HG02610 (cell line): ENCODE measurements around the gene AK2.
"Not testable (repeated sequence)": the region's sequence is repeated elsewhere in the genome, so short reads cannot be mapped to it uniquely, and the experiment has no call there.

Experiments used
- ATAC-seq: cut with Tn5 transposase; IDR thresholded peaks from one replicate; pipeline ENCODE4 v1.9.1; 2021; ENCODE audit warnings: mild to moderate bottlenecking, moderate library complexity; ENCODE audit not compliant: unreplicated experiment

AK2 gene

DNA sequence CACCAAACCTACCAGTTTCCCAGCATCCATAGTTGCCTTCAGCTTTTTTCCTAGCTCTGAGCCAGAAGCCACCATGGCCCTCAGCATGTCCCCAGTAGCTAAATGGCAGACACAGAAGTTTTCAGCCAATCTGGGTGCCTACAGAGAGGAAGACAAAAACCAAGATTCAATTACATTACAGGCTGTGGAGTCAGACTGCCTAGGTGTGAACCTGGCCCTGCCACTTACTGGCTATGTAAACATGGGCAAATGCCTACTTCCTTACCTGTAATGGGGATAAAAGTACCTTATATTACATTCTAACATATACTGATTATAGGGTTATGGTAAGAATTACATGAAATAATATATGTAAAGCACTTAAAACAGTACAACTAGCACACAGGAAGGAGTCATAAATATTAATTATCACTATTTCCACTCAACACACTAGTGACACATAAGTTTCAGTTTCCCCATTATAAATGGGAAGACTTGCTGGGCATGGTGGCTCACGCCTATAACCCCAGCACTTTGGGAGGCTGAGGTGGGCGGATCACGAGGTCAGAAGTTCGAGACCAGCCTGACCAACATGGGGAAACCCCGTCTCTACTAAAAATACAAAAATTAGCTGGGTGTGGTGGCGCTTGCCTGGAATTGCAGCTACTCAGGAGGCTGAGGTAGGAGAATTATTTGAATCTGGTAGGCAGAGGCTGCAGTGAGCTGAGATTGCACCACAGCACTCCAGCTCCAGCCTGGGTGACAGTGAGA, 12.1 kb downstream of the AK2 start:
- ATAC-seq, result not testable (repeated sequence)

DNA sequence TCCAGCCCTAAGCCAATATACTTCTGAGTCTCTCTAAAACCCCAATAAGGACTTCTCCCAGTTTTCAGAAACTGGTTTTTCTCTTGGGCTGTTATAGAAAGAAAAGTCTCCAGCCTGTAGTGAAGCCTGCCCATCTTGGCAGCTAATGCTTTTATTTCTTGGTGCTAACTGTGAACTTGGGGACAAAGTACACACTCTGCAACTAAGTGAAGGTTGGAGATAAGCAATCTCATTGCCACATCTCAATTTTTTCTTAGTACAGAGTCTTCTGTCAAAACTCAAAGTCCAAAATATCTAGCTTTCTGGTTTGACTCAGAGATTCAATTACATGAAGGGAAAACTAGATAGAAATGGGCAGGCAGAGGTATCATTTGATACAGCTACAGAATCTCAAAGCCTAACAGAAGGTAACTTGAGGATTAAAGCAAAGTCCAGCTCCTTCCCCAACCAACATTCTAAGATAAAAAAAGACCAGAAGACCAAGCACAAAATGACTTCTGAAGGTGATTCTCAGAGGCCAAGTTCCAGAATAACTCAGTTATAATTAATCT, 14.0 kb downstream of the AK2 start:
- ATAC-seq, result no peak

DNA sequence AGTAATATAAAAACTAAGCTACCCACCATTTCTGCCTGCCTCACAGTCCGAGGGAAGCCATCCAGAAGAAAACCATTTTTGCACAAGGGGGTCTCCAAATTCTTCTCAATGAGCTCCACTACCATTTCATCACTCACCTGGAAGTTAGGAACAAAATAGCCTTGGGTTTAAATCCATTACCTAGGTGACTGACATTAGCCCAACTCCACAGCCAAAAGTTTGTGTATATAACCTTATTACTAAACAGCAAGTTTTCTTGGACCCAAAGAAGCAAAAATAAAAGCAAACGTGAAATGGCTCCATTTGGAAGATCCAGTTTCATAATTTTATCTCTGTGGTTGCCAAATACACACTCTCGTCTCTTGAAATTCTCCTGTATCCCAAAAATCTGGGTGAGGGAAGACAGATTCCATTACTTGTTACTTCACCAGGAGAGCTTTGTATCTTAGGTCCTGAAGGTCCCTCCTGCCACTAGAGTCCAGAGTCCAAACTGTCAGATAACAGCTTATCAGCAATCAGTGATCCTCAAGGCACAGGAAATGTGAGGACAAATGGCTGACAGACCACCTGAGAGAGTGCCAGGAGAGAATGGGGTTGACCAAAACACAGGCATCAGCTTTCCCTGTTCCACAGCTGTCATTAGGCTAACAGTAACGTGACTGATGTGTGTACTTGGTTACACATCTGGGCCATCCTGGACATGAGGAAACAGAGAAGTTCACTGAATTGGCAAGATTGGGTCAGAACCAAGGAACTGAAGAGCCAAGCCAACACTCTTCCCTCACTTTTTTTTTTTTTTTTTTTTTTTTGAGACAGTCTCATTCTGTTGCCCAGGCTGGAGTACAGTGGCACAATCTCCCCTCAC, 14.9 kb downstream of the AK2 start:
- no peak for ATAC-seq

DNA sequence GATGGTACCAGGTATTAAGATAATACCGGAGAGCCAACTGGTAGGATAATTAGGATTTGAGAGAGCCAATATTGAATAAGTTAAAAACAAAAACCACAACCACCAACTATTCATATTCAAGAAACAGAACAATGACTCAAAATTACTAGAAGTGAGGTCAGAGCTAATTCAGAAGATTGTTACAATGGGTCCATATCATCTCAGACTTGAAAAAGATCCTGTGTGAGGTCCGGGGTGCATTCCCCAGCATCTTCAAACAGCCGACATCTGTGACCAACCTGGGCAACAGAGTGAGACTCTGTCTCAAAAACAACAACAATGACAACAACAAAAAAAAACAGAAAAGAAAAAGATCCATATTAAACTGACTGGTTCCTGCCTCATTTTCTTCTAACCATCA, 18.6 kb downstream of the AK2 start:
- no peak for ATAC-seq

DNA sequence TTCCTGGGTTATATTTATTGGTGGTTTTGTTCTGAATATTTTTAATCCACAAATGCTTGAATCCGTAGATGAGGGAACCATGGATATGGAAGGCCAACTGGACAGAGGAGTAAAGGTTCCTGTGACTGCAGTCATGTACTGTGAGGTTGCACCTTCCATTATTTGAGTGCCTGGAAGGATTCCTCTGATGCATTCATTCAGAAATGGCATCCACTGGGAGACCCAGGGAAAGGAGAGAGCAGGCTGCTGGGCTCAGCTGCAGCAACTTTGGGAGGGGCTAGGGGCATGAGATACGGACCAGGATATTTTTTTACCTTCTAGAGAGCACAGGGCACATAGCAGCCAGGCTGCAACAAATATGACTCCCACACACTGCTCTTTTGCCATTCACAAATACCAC, 19.5 kb downstream of the AK2 start:
- ATAC-seq, result no peak

DNA sequence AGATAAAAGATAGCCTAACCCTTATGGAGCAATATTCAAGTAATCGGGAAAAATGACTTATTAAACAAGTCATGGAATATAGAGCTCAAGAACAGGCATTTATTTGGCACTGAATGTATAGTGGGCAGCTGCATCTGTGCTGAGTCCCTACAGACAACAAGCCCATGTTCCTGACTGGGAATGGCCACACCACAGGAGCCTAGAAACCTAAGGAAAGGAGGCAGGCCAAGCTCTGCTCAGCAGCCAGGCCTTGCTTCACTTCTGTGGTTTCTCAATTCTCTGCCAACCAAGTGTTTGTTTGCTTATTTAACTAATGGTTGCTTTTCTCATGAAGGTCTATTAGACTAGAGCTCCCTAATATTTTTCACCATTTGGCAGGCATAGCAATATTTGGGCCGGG, 21.5 kb downstream of the AK2 start:
- ATAC-seq, result no peak

DNA sequence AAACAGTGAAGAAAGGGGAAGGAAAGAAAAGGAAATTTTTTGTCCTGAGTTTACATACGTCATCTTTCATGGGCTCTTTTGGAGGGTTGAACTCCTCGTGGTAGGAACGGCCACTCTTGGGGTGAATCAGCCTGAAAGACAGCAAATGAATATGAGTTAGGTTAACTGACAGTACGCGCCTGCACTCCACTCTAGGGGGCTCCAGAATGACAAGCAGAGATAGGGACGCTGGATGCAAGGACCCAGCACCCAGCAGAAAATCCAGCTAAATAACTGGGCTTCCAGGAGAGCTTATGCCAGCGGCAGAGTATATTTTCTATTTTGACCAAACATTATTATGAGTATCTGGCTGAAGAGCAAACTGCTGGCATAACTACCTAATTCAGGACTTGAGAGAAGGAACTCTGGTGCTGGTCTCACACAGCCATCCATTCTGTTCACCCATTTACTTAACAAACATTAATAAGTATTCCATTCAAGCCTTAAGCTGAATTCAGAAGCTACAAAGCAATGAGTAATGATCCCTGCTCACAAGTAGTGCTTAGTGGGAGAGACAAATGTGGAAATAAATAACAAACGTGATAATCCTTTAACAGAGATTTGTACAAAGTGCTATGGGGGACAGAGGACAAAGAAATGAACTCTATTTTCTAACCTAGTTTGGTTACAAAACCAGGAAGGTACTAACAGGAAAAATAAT, 22.1 kb downstream of the AK2 start:
- ATAC-seq, result no peak

DNA sequence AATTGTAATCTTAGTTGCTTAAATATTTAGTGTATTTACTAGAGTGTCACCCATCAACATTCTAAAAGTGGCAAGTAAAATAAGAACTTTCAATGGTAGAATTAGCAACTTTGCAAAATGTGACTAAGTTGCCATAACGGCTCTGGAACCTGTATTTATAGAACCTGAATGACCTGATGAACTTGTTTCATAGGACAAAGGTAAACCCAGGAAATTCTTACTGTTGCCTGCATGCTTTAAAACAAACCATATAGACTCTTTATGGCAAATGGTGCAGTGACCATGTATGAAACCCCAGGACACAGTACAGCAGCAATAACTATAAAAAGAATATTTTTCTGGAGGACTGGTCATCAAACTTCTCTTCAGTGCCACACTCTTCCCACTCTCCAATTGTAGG, 22.9 kb downstream of the AK2 start:
- ATAC-seq, result no peak

DNA sequence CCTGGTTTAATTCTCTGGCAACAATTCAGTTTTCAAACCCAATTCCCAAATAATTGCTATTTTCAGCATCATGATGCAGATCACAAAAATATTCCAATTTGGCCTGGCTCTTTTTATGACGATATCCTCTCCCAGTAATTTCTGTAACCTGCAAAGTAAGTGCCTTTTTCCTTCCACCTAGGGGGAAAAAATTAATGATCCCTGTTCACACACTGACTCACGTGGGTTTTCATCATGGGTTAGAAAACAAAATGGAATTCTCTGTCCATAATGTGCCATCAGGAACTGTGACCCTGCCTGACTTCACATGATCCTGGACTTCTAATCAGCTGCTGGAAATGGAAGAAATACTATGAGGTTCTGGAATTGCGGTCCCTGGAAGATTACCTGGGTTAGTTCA, 24.5 kb downstream of the AK2 start:
- ATAC-seq, result no peak

DNA sequence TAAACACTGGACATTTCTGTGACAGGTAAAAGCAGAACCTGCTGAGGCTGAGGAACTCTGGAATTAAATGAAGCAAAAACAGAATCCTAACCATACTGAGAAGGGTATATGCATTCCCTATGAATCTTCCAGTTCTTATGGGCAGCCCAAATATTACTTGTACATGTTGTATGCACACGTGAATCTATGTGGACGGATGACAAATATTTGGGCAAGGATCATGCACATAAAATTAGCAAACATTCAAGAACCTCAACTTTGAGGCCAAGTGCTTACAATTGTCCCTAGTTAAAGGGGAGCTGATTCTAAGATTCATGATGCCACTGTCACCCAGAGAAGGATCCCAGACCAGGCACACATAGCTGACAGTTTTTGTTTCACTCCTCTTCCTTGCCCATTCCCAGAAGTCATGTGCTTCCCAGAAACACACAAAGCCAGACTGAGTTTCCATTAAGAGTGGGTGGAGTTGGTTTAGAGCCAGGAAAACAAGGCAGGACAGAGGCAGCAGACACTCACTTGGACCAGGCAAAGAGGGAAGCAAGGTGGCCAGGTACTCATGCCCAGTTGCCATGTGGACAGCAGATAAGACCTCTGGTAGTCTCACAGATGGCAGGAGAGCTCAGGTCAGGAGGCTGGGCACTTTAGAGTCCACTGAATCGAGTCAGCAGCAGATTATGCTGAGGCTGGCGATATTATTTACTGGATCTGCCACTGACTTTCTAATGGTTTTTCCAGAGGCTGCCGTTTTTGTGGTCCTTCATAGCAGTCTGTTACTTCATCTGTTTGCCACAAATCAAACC, 25.6 kb downstream of the AK2 start:
- no peak for ATAC-seq

DNA sequence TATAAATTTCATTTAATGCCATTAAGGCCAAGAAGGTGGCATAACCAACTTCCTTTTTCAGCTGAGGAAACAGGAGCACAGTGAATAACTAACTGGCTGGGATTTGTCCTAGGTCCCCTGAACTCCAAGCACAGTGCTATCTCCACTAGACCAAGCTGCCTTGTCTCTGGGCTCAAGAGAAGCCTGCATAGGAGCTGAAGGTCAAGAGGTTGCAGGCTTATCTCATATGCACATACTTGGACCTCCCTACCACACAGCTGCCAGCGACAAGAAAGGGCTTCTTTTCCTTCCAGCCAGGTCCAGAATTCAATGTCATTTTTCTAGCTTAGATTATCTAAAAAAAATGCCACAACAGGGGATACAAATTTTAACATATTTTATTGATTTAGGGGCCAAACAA, 27.1 kb downstream of the AK2 start:
- no peak for ATAC-seq

DNA sequence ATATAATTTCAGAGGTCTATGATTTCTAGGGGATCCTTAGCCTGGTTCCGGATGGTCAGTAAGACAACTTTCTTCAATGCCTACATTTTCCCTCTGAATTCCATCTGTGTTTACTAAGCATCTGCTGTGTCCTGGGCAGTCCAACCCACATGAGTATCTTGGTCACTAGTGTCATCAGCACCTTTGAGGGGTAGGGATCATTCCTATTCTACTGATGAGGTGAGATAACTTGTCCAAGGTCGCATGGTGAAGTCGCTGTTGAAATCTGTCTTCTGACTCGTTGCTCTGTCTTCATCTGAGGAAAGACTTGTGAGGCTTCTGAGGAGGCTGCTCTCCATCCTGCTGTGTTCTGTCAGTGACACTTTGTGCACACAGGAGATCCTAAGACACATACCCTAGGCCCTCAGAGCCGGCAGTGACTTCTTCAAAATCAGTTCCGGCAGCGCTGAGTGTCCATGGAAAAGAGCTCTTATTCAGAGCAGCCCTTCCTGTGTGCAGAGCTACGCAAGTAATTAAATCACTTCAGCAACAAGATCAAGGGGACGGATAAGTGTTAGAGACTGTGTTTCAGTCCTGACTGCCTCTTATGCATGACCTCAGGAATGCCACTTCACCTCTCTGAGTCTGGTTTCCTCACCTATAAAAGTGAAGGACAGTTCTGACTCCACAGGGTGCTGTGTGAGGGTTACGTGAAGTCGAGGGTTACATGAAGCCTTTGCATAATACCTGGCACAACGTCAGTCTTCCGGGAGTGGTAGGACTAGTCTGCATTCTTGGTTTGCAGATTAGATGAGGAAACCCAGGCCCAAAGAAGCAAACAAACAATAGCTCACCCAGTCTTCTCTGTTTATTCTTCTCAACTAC, 28.4 kb downstream of the AK2 start:
- ATAC-seq, result no peak

DNA sequence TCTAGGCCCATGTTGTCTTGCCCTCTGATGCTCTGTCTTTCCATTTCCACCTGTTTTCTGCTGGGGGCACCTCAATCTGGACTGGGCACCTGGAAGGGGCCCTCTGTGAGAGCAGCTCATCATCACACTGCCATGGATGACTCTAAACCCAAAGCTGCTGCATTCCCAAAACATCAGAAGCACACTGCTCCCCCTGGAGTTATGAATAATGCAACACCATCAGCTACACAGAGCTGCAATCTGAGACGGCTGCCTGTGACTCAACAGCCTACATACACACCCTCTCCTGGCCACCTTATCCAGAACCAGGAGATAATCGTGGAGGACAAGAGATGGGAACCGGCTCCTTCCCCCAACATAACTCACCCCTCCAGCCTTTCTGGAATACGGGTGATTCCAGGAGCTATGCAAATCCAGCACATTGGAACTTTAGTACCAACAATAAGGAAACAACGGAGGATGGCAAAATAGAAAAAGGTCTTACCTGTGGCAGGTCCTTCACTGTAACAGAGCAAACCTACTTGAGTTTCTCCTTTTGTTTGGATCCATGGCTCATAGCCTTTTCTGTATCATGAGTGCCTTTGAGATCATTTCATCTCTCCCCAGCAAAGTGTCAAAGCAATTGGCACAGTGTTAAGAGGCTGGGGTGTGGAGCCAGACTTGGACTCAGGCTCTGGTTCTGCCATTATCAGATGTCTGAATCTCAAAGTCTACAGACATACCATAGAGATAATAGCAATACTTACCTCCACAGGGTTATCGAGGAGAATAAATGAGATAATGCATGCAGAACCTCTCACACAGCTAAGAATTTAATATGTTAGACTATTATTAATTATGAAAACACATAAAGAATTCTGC, 29.3 kb downstream of the AK2 start:
- no peak for ATAC-seq

DNA sequence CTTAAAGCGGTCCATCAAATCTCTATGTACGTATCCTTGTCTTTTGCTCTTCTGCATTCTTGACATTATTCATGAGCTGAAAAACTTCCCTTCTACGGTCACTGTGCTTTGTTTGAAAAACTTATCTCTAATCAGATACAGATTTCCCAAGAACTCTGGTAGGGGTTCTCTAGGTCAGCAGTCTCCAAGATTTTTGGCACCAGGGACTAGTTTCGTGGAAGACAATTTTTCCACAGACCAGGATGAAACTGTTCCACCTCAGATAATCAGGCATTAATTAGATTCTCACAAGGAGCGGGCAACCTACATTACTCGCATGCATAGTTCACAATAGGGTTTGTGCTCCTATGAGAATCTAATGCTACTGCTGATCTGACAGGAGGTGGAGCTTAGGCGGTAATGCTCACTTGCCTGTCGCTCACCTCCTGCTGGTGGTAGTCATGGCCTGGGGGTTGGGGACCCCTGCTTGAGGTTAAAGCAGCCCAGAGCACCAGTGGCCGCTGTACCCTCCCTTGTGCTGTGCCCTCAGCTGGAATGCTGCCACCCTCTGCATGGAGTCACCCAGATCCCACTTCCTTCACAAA, 30.8 kb downstream of the AK2 start:
- ATAC-seq, result no peak

DNA sequence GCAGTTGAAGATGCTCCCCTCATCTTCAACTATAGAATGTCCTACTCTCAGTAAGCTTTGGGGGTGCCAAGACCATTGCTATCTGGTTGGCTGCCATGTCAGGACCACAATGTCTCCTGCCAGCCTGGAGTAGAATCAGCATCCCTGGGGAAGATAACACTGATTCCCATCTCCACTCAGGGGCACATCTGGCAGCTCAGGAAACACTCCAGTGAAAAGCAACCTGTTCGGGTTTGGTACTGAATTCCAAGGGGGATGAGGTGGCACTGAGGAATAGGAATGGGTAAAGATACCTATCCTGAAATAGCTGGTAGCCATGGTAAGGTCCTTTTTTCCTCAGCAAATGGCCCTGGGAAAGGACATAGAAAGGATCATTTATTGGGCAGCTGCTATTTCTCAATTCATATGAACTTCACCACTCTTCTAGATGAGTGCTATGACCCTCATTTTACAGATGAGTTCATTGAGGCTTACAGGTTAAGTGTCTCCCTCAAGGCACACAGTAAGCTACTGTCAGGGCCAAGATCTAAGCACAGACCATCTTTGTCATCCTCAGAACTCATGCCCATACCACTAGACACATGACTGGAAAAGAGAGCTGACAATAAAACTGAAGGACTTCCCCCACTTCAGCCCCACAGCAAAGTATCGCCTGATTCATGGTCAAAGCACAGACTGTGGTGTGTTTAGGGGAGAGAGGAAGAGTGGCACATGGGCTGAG, 31.4 kb downstream of the AK2 start:
- no peak for ATAC-seq

DNA sequence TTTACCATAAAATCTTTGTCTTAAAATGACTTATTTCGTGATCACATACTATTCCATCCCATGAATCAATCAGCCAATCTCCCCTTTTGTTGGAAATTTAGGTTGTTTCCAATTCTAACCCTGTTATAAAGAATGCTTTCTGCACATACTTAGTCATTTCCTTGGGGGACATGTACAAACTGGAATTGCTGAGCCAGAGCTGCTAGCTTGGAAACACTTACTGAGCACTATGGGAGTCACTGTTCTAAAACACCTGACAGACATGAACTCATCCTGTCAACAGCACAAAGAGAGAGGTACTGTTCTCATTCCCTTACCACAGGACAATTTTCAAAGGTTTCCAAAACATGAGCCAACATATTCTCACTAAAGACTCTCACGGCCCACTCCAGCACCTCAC, 32.1 kb downstream of the AK2 start:
- no peak for ATAC-seq

DNA sequence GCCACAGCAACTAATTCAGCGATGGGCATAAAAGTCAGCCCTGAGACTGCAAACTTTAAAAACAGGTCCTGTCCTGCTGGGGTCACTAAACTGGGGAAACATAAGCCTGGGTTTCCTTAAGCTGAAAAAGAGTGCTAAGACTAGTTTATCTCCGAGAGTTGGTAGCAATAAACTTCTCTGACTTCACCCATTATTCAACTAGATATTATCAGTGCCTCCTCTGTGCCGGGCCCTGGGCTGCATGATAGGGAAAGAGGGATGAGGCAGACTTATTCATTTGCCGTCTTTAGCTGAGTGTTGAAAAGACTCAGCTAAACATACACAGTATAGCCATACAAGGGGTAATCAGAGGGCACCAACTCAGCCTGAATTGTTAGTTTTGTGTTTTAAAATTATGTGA, 33.0 kb downstream of the AK2 start:
- ATAC-seq, result no peak

DNA sequence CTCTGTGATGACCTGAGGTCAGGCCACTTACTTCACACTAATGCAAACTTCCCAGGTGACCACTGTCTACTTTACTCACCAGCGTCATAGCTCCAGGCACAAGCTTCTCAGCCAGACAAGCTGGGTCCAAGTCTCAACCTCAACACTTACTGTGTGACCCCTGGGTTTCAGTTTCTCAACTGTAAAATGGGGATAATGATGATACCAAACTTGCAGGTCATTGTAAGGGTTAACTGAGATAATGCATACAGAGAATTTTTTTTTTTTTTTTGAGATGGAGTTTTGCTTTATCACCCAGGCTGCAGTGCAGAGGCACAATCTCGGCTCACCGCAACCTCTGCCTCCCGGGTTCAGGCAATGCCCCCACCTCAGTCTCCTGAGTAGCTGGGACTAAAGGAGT, 34.7 kb downstream of the AK2 start:
- ATAC-seq, result no peak
